Stimulated activated CD8-positive, alpha-beta memory T cell treated with anti-CD3 and anti-CD28 coated beads, Interleukin-12 subunit alpha, Interleukin-12 subunit beta, amount 100 ng/mL, for 24 hours (primary cell): ENCODE measurements around the gene FLRT1.
A peak's percentile ranks its signal among the peaks of the same experiment; 100 is the strongest.

ENCODE experiments used
- DNase-seq: peaks from one replicate; pipeline ENCODE4 v3.0.0-alpha.2; 2020; ENCODE audit errors: extremely low read depth

FLRT1 gene

GRCh38 chr11:64048042-64048854 is 12.5 kb downstream of the FLRT1 start:
- no peak for DNase-seq

- no peak for DNase-seq
Observed at GRCh38 chr11:64049509-64049908, 13.8 kb downstream of the FLRT1 start.

GRCh38 chr11:64051297-64051696 is 15.6 kb downstream of the FLRT1 start:
- no peak for DNase-seq

- DNase-seq, result no peak
Observed at GRCh38 chr11:64052436-64052835, 16.7 kb downstream of the FLRT1 start.

- no peak for DNase-seq
Observed at GRCh38 chr11:64052938-64053622, 17.3 kb downstream of the FLRT1 start.

- DNase-seq, result no peak
Observed at GRCh38 chr11:64053699-64054098, 18.0 kb downstream of the FLRT1 start.

GRCh38 chr11:64055077-64055476 is 19.3 kb downstream of the FLRT1 start:
- no peak for DNase-seq

- DNase-seq, result no peak
Observed at GRCh38 chr11:64056213-64056785, 20.6 kb downstream of the FLRT1 start.

GRCh38 chr11:64056861-64057260 is 21.1 kb downstream of the FLRT1 start:
- no peak for DNase-seq

- no peak for DNase-seq
Observed at GRCh38 chr11:64057890-64058289, 22.2 kb downstream of the FLRT1 start.

GRCh38 chr11:64058494-64058893 is 22.8 kb downstream of the FLRT1 start:
- DNase-seq, result no peak

GRCh38 chr11:64059339-64060140 is 23.8 kb downstream of the FLRT1 start:
- DNase-seq, result no peak

GRCh38 chr11:64060263-64060860 is 24.6 kb downstream of the FLRT1 start:
- no peak for DNase-seq

- DNase-seq, result peak; percentile 19
Observed at GRCh38 chr11:64060861-64061444, 25.2 kb downstream of the FLRT1 start.

GRCh38 chr11:64062185-64063039 is 26.7 kb downstream of the FLRT1 start:
- no peak for DNase-seq

- no peak for DNase-seq
Observed at GRCh38 chr11:64063777-64064176, 28.0 kb downstream of the FLRT1 start.

- DNase-seq, result no peak
Observed at GRCh38 chr11:64064374-64065140, 28.8 kb downstream of the FLRT1 start.

GRCh38 chr11:64065141-64065465 is 29.4 kb downstream of the FLRT1 start:
- DNase-seq, result no peak

GRCh38 chr11:64065712-64066111 is 30.0 kb downstream of the FLRT1 start:
- no peak for DNase-seq
